ENCODE measurements around the gene HOXD12.

- no peak for TF ChIP-seq CTCF (IDR thresholded peaks at IDR 0.05; ENCODE audit: low read length)
- TF ChIP-seq EZH2 (optimal IDR thresholded peaks at IDR 0.05; ENCODE audit: low read depth, low read length), result no peak
Measured at GRCh38 chr2:176082525-176082823, 17.1 kb upstream of the HOXD12 start.

All from MM.1S (cell line).